K562 (cell line): ENCODE data around the gene WWC2. TPM values are rescaled to one million over a fixed set of nuclear protein-coding genes. Genes with fewer than 3 reads are reported as not detected.

Experiments
- ATAC-seq: fragments of 200-7000 bp; cut with Tn5 transposase; 3 replicates; pipeline ENCODE4 v1.9.1; 2020; ENCODE audit warnings: moderate library complexity
- BruUV-seq: library from RNA; stranded (reverse); fragments of 400-500 nt; replicated peaks from 2 replicates; lab custom pipeline; 2021; lab: Mats Ljungman, UMichigan
- CTCF ChIA-PET: fragments of 300-600 bp; formaldehyde crosslinking; extraction: SDS; loops from one replicate; lab custom pipeline; 2021; ENCODE audit warnings: low intra/inter-chr PET ratio; lab: Yijun Ruan, JAX
- POLR2A ChIA-PET: fragments of 300-600, 350-650 bp; sonication (Branson Sonifier 250); formaldehyde crosslinking; extraction: SDS; loops from one replicate; lab custom pipeline; 2021; ENCODE audit warnings: antibody characterized with exemption, inconsistent platforms; lab: Yijun Ruan, JAX
- DNase-seq, 4 experiments: peaks; one replicate each; pipeline versions ENCODE4 v3.0.0 to v3.0.0-alpha.2; 2011 to 2018; ENCODE audit warnings: low spot score in 3 of 4, mixed read lengths in 3 of 4; ENCODE audit errors: extremely low read depth in 1 of 4
- FAIRE-seq: peaks from 2 replicates; lab custom pipeline; 2011; peaks lifted over from hg19 to GRCh38; lab: Jason Lieb, UNC
- H2AFZ ChIP-seq: 2 replicates; pipeline ENCODE4 v1.6.0; 2011; ENCODE audit warnings: low read depth, low read length, control low read depth, inconsistent platforms
- H3K27ac ChIP-seq: fragments of 200-600 bp; 3 replicates; pipeline ENCODE4 v1.8.0; 2011; ENCODE audit warnings: low read depth, mild to moderate bottlenecking, control low read depth, inconsistent platforms, low read length, moderate library complexity, mixed read lengths; ENCODE audit errors: extremely low read depth
- H3K27me3 ChIP-seq, 2 experiments: fragments of 300-600 bp in 1 of 2; 2 replicates in 1 of 2; 3 replicates in 1 of 2; pipeline versions ENCODE4 v1.6.0 to v1.8.0; 2011; ENCODE audit warnings: inconsistent platforms in 2 of 2, low read length in 2 of 2, mild to moderate bottlenecking in 1 of 2, mixed read lengths in 1 of 2, moderate library complexity in 1 of 2; ENCODE audit not compliant: control insufficient read depth in 2 of 2, insufficient read depth in 2 of 2
- H3K36me3 ChIP-seq: fragments of 300-600 bp; 3 replicates; pipeline ENCODE4 v1.8.0; 2011; ENCODE audit warnings: mild to moderate bottlenecking, low read length, inconsistent platforms; ENCODE audit not compliant: control insufficient read depth, insufficient read depth
- H3K4me1 ChIP-seq, 2 experiments: fragments of 200-600 bp in 1 of 2; replicated peaks in 1 of 2; 2 replicates in 1 of 2; 3 replicates in 1 of 2; pipeline versions ENCODE4 v1.5.1 to v1.8.0; 2011; ENCODE audit warnings: inconsistent platforms in 2 of 2, low read length in 2 of 2, mild to moderate bottlenecking in 1 of 2, mixed read lengths in 1 of 2, moderate library complexity in 1 of 2; ENCODE audit not compliant: control insufficient read depth in 2 of 2, insufficient read depth in 2 of 2
- H3K4me2 ChIP-seq: 2 replicates; pipeline ENCODE4 v1.6.1; 2011; ENCODE audit warnings: low read length, control low read depth, inconsistent platforms, mixed read lengths; ENCODE audit not compliant: insufficient read depth
- H3K4me3 ChIP-seq: fragments of 200-600 bp; sonication (generic), shearing (Covaris generic); 2 replicates; pipeline ENCODE4 v1.5.1; 2016; ENCODE audit warnings: control low read depth, inconsistent platforms
- H3K79me2 ChIP-seq: fragments of 200-600 bp; 3 replicates; pipeline ENCODE4 v1.8.0; 2011; ENCODE audit warnings: low read length, inconsistent platforms; ENCODE audit not compliant: control insufficient read depth, insufficient read depth
- H3K9ac ChIP-seq, 2 experiments: 2 replicates each; pipeline versions ENCODE4 v1.6.0 to v1.6.1; 2011; ENCODE audit warnings: low read depth in 2 of 2, low read length in 2 of 2, control low read depth in 1 of 2, inconsistent platforms in 1 of 2, mild to moderate bottlenecking in 1 of 2, mixed read lengths in 1 of 2; ENCODE audit not compliant: insufficient read depth in 1 of 2
- H3K9me1 ChIP-seq: one replicate; pipeline ENCODE4 v1.6.0; 2011; ENCODE audit warnings: inconsistent platforms, mild to moderate bottlenecking, low read length, moderate library complexity; ENCODE audit not compliant: control insufficient read depth, insufficient read depth
- H3K9me3 ChIP-seq: replicated peaks from 2 replicates; pipeline ENCODE4 v1.5.1; 2011; ENCODE audit warnings: low read depth, low read length, inconsistent platforms; ENCODE audit not compliant: control insufficient read depth, insufficient read depth
- H4K20me1 ChIP-seq: replicated peaks from 2 replicates; pipeline ENCODE4 v1.6.1; 2011; ENCODE audit warnings: low read length, inconsistent platforms, mixed read lengths; ENCODE audit not compliant: control insufficient read depth, insufficient read depth
- ARHGAP35 ChIP-seq: fragments of 450-650 bp; IDR thresholded peaks from 2 replicates; pipeline ENCODE4 v1.6.1; 2018; ENCODE audit not compliant: partially characterized antibody
- CLOCK ChIP-seq: fragments of 250-450 bp; sonication (Bioruptor Pico); IDR thresholded peaks from 2 replicates; pipeline ENCODE4 v1.4.0; 2020; ENCODE audit warnings: mild to moderate bottlenecking, moderate library complexity, borderline replicate concordance
- DNMT1 ChIP-seq: fragments of 450-650 bp; IDR thresholded peaks from 2 replicates; pipeline ENCODE4 v1.6.1; 2016; ENCODE audit warnings: antibody characterized with exemption, mild to moderate bottlenecking
- FOXK2 ChIP-seq, 2 experiments: fragments of 450-650 bp; IDR thresholded peaks in 1 of 2; conservative IDR thresholded peaks in 1 of 2; 2 replicates each; pipeline ENCODE4 v1.6.1; 2016; ENCODE audit warnings: low read depth in 2 of 2, mild to moderate bottlenecking in 1 of 2
- GABPB1 ChIP-seq: sonication (generic); formaldehyde crosslinking; IDR thresholded peaks from 2 replicates; pipeline ENCODE4 v1.8.0; 2022; ENCODE audit warnings: mild to moderate bottlenecking, missing genetic modification reagents
- NFXL1 ChIP-seq: fragments of 450-650 bp; formaldehyde crosslinking; IDR thresholded peaks from 2 replicates; pipeline ENCODE4 v1.4.0; 2021; ENCODE audit warnings: mild to moderate bottlenecking
- POLR2G ChIP-seq: fragments of 200-400 bp; formaldehyde crosslinking; IDR thresholded peaks from 2 replicates; pipeline ENCODE4 v1.6.1; 2017; ENCODE audit warnings: low read depth, mild to moderate bottlenecking, antibody characterized with exemption, low read length, moderate library complexity
- POLR3G ChIP-seq: IDR thresholded peaks from 2 replicates; pipeline ENCODE4 v1.6.1; 2011; ENCODE audit not compliant: insufficient read length, insufficient replicate concordance; ENCODE audit errors: extremely low read depth
- RCOR1 ChIP-seq, 2 experiments: IDR thresholded peaks; 2 replicates each; pipeline ENCODE4 v1.6.1; 2012; ENCODE audit warnings: low read depth in 2 of 2, low read length in 2 of 2, borderline replicate concordance in 1 of 2, improper control_type of control experiment in 1 of 2
- SETDB1 ChIP-seq: IDR thresholded peaks from one replicate; pipeline ENCODE4 v1.6.1; 2012; ENCODE audit warnings: low read length, control low read depth, inconsistent platforms
- SIN3A ChIP-seq, 2 experiments: fragments of 150-350 bp in 1 of 2; IDR thresholded peaks; 2 replicates each; pipeline ENCODE4 v1.6.1; 2011 to 2016; ENCODE audit warnings: borderline replicate concordance in 2 of 2, low read depth in 2 of 2, low read length in 2 of 2, mild to moderate bottlenecking in 2 of 2, moderate library complexity in 2 of 2; ENCODE audit not compliant: control insufficient read depth in 1 of 2
- TAF15 ChIP-seq: fragments of 200-400 bp; formaldehyde crosslinking; IDR thresholded peaks from 2 replicates; pipeline ENCODE4 v1.6.1; 2017; ENCODE audit warnings: mild to moderate bottlenecking, low read depth, low read length, moderate library complexity
- U2AF1 ChIP-seq: fragments of 200-400 bp; formaldehyde crosslinking; optimal IDR thresholded peaks from 2 replicates; pipeline ENCODE3; 2017; ENCODE audit warnings: mild to moderate bottlenecking, low read depth, low read length, moderate library complexity
- ZNF592 ChIP-seq: fragments of 450-650 bp; IDR thresholded peaks from 2 replicates; pipeline ENCODE4 v1.6.1; 2017; ENCODE audit warnings: antibody characterized with exemption, mild to moderate bottlenecking
- ZNF707 ChIP-seq: fragments of 250-450 bp; sonication (Bioruptor Pico); conservative IDR thresholded peaks from 2 replicates; pipeline ENCODE4 v1.8.0; 2022; ENCODE audit warnings: inconsistent platforms, mild to moderate bottlenecking, moderate library complexity
- WGBS: fragments of 100-300 bp; shearing (Covaris generic); methylation state at CpG from one replicate; pipeline ENCODE4 v1.1.6; 2016; ENCODE audit warnings: low coverage, mixed read lengths; ENCODE audit not compliant: insufficient coverage; ENCODE audit errors: missing lambda C conversion rate; 5-methylcytosine and 5-hydroxymethylcytosine counted together
- in situ Hi-C: fragments of 300-500 bp; cut with MboI; formaldehyde crosslinking; loops from 4 replicates; pipeline ENCODE4 v1.15.0; 2018; ENCODE audit warnings: inconsistent platforms, mixed read lengths
- intact Hi-C: fragments of 100-400 bp; cut with micrococcal nuclease; formaldehyde crosslinking; loops from 2 replicates; pipeline ENCODE4 v1.14.2; 2022
- polyA plus RNA-seq, 8 experiments: library from polyadenylated mRNA; depleted of rRNA in 4 of 8; stranded (reverse) in 5 of 8; unstranded in 3 of 8; fragments of >200 nt; fragmentation: Nextera tagmentation in 2 of 8; fragmentation: Illumina TruSeq in 1 of 8; extraction: Ambion mirVana in 2 of 8; extraction: Trizol in 1 of 8; gene quantifications; 2 replicates each; pipeline versions ENCODE4 v1.2.1 to v1.2.3, GENCODE V29; 2011 to 2014; ENCODE audit warnings: inconsistent platforms in 1 of 8, missing spikeins in 1 of 8
- total RNA-seq, 7 experiments: library from RNA; depleted of rRNA in 6 of 7; stranded (reverse); fragments of >200 nt in 6 of 7; fragmentation: Illumina TruSeq in 2 of 7; extraction: Trizol in 2 of 7; gene quantifications; 2 replicates each; pipeline versions ENCODE4 v1.2.1 to v1.2.3, GENCODE V29; 2011 to 2021; ENCODE audit warnings: low replicate concordance in 1 of 7

WWC2 gene
- total and polyA plus RNA-seq, 9 of the 15 experiments (the other 6 are each of a cell fraction or from before 2014, with no cell fraction given), result 3.7 to 39.4 (median 19.6) TPM

GRCh38 chr4:183291070-183291469, 192.0 kb downstream of the WWC2 start (continued):
- TF ChIP-seq TAF15, result no peak
- no peak for TF ChIP-seq ARHGAP35
- no peak for TF ChIP-seq FOXK2 (conservative IDR thresholded peaks at IDR 0.05 in 1 of 2, IDR thresholded peaks at IDR 0.05 in 1 of 2; ENCODE audit: low read depth in 2 of 2)
- TF ChIP-seq RCOR1 (IDR thresholded peaks at IDR 0.05; ENCODE audit: borderline replicate concordance in 1 of 2, low read depth in 2 of 2, low read length in 2 of 2), result no peak
- TF ChIP-seq CLOCK, result no peak
- TF ChIP-seq SETDB1, result no peak
- TF ChIP-seq U2AF1, result no peak
- no peak for TF ChIP-seq ZNF707
- TF ChIP-seq SIN3A (IDR thresholded peaks at IDR 0.05; ENCODE audit: borderline replicate concordance in 2 of 2, control insufficient read depth in 1 of 2, low read depth in 2 of 2, low read length in 2 of 2), result no peak

- DNase-seq, result no peak
- no peak for TF ChIP-seq NFXL1
- TF ChIP-seq POLR3G, result no peak
- TF ChIP-seq DNMT1, result no peak
- TF ChIP-seq ZNF592, result no peak
- no peak for TF ChIP-seq POLR2G
- no peak for TF ChIP-seq GABPB1 (CRISPR knock-in tag)
- Histone ChIP-seq H4K20me1 (no peaks in the 10 kb centered on the region), H3K4me1 (no peaks in the 10 kb centered on the region), H2AFZ (no peak overlapping the region), H3K27ac (no peak overlapping the region), H3K4me2 (no peak overlapping the region), H3K9ac (no peak overlapping the region), H3K4me3 (no peak overlapping the region), H3K27me3 (no peaks in the 10 kb centered on the region), H3K36me3 (peaks cover 12% of the 10 kb centered on the region; the same call in 2 of the 3 replicates), H3K9me1 (no peaks in the 10 kb centered on the region), H3K79me2 (no peaks in the 10 kb centered on the region), H3K9me3 (no peaks in the 10 kb centered on the region)
- 87% methylated on average over 10 of the region's 10 CpGs for WGBS
- no peak for FAIRE-seq
- ChIA-PET CTCF (no interaction called here), POLR2A (no interaction called here)
- in situ Hi-C loops (no loop called here), intact Hi-C loops (no loop called here)
- BruUV-seq, result no TSS peak
- no peak for ATAC-seq
Measured at GRCh38 chr4:183295711-183296110, 196.7 kb downstream of the WWC2 start.
